Retinal pigment epithelial cell (primary cell): Measurements from ENCODE around the gene NOX5.
A peak's percentile ranks its signal among the peaks of the same experiment; 100 is the strongest.

Experiments used
- DNase-seq: peaks from one replicate; pipeline ENCODE4 v3.0.0-alpha.2; 2010; ENCODE audit warnings: low read depth
- H3K4me3 ChIP-seq: 2 replicates; pipeline ENCODE4 v1.5.1; 2011; ENCODE audit warnings: mild to moderate bottlenecking, low read length, control low read depth, moderate library complexity
- CTCF ChIP-seq: conservative IDR thresholded peaks from 2 replicates; pipeline ENCODE4 v1.5.1; 2011; ENCODE audit warnings: low read depth, low read length, control low read depth, inconsistent platforms

NOX5 gene

GRCh38 chr15:69031013-69032001 is 16.8 kb downstream of the NOX5 start:
- peak; percentile 72 for TF ChIP-seq CTCF
- peak overlapping the region; percentile 45 for H3K4me3 ChIP-seq
- DNase-seq: no peak

GRCh38 chr15:69032031-69032430 is 17.5 kb downstream of the NOX5 start:
- DNase-seq: no peak
- TF ChIP-seq CTCF: no peak
- peak overlapping the region; percentile 45 for H3K4me3 ChIP-seq

GRCh38 chr15:69032703-69033373 is 18.3 kb downstream of the NOX5 start:
- no peak overlapping the region for H3K4me3 ChIP-seq
- no peak for TF ChIP-seq CTCF
- no peak for DNase-seq

DNA sequence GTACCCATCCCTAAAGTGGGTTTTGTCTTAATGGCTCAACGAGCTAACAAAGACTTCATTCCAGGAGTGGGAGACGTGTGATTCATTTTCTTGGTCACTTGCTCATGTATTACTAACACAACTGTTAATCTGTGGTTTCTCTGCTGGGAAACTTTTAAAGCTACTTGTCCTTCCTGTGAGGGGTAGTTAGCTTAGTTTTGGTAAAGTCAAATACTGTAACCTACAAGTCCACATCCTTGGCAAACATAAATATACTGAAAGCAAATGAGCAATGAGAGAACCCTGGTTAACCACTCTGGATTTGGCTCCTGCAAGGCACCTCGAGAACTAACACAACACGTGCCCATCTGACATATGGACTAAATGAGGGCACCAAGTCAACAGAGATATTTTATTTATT is 19.9 kb downstream of the NOX5 start:
- DNase-seq: peak; percentile 56
- no peak for TF ChIP-seq CTCF
- no peak overlapping the region for H3K4me3 ChIP-seq

DNA sequence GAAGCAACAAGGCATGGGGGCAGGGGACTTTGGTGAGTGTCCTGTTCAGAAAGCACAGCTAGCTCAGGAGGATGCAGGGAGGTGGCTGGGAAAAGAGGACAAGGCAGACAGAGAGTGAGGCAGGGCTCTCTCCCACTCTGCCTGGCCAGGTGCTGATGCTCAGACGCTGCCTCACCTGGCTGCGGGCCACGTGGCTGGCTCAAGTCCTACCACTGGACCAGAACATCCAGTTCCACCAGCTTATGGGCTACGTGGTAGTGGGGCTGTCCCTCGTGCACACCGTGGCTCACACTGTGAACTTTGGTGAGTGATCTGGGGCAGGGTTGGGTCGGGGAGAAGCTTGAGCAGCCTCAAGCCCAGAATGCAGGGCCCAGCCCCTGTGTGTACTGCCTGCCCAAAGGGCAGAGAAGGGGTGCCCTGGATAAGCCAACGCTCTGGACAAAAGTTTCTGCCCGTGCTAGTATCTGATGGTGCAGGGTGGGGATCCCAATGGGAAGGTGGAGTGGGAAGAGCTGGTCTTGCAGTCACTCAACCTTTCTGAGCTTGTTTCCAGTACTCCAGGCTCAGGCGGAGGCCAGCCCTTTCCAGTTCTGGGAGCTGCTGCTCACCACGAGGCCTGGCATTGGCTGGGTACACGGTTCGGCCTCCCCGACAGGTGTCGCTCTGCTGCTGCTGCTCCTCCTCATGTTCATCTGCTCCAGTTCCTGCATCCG is 20.9 kb downstream of the NOX5 start:
- peak; percentile 23 for TF ChIP-seq CTCF
- H3K4me3 ChIP-seq: no peak overlapping the region
- no peak for DNase-seq

DNA sequence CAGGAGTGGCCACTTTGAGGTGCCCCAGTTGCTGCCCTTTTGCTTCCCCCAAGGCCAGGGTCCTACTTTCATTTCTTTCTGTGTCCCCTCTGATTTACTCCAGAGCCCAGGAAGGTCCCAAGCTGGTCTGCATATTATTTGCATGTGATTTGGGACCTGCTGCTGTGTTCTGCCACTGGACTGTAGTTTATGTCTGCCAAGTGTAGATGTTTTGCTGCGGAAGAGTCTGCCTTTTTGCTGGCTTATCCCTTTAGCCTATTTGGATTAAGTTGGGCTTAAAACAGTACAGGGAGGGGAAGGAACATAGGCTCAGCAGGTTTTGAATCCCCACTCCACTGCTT is 21.4 kb downstream of the NOX5 start:
- TF ChIP-seq CTCF: no peak
- H3K4me3 ChIP-seq: no peak overlapping the region
- DNase-seq: no peak
